Peyer's patch (tissue), 4 donors: ENCODE measurements around the gene CEACAM19. TPM values are rescaled to one million over a fixed set of nuclear protein-coding genes. Genes with fewer than 3 reads are reported as not detected.
"Not testable (repeated sequence)": the region's sequence is repeated elsewhere in the genome, so short reads cannot be mapped to it uniquely, and the experiment has no call there.

ENCODE experiments used
- DNase-seq, 3 donors: peaks; one replicate each; pipeline ENCODE4 v3.0.0-alpha.2; 2017 to 2019
- H3K27ac ChIP-seq, 4 donors: fragments of 200-600 bp; sonication (generic); one replicate each; pipeline ENCODE4 v1.5.1; 2016 to 2019
- H3K27me3 ChIP-seq, 2 donors: fragments of 200-600 bp; sonication (generic); one replicate each; pipeline ENCODE4 v1.5.1; 2019
- H3K36me3 ChIP-seq, 3 donors: fragments of 200-600 bp; sonication (generic); one replicate each; pipeline ENCODE4 v1.5.1; 2016 to 2019
- H3K4me1 ChIP-seq, 4 donors: fragments of 200-600 bp; sonication (generic); one replicate each; pipeline ENCODE4 v1.5.1; 2016 to 2019
- H3K4me3 ChIP-seq, 4 donors: fragments of 200-600 bp; sonication (generic); 1 replicate in 3 of 4; 2 replicates in 1 of 4; pipeline ENCODE4 v1.5.1; 2016 to 2019; ENCODE audit warnings: mild to moderate bottlenecking in 1 of 4
- H3K9me3 ChIP-seq, 4 donors: fragments of 200-600 bp; sonication (generic); one replicate each; pipeline ENCODE4 v1.5.1; 2016 to 2019; ENCODE audit warnings: mild to moderate bottlenecking in 1 of 4
- POLR2A ChIP-seq, 2 donors: fragments of 450-650 bp; IDR thresholded peaks; one replicate each; pipeline ENCODE4 v1.5.1; 2017; ENCODE audit warnings: antibody characterized with exemption in 2 of 2, mild to moderate bottlenecking in 2 of 2, moderate library complexity in 2 of 2
- total RNA-seq, 4 donors: library from RNA; depleted of rRNA; stranded (reverse); fragments of >200 nt; gene quantifications; one replicate each; pipeline ENCODE4 v1.1.0, GENCODE V29; 2016
- TF ChIP-seq, protein P1 (sequence below), 6 experiments: fragments of 450-650 bp in 4 of 6; fragments of 200-600 bp in 2 of 6; sonication (generic) in 1 of 6; IDR thresholded peaks; one replicate each; pipeline ENCODE4 v1.5.1; 2017 to 2019; ENCODE audit warnings: antibody characterized with exemption in 6 of 6, mild to moderate bottlenecking in 3 of 6, moderate library complexity in 1 of 6

The CEACAM19 gene
- total RNA-seq, 4 donors from 2014 or later = 4.4 to 16.9 (median 13.3) TPM

DNA sequence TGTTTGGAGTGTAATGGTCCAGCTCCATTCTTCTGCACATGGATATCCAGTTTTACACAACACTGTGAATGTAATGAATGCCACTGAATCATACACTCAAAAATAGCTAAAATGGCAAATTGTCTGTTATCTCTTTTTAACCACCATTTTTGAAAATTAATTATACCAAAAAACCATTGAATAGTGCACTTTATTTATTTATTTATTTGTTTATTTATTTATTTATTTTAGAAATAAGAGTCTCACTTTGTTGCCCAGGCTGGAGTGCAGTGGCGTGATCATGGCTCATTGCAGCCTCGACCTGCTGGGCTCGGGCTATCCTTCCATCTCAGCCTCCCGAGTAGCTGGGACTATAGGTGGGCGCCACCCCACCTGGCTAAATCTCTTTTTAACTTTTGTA lies 7.3 kb upstream of the CEACAM19 start:
- H3K27me3 ChIP-seq = no peaks in the 10 kb centered on the region
- TF ChIP-seq, protein P1, sequence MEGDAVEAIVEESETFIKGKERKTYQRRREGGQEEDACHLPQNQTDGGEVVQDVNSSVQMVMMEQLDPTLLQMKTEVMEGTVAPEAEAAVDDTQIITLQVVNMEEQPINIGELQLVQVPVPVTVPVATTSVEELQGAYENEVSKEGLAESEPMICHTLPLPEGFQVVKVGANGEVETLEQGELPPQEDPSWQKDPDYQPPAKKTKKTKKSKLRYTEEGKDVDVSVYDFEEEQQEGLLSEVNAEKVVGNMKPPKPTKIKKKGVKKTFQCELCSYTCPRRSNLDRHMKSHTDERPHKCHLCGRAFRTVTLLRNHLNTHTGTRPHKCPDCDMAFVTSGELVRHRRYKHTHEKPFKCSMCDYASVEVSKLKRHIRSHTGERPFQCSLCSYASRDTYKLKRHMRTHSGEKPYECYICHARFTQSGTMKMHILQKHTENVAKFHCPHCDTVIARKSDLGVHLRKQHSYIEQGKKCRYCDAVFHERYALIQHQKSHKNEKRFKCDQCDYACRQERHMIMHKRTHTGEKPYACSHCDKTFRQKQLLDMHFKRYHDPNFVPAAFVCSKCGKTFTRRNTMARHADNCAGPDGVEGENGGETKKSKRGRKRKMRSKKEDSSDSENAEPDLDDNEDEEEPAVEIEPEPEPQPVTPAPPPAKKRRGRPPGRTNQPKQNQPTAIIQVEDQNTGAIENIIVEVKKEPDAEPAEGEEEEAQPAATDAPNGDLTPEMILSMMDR (IDR thresholded peaks at IDR 0.05) = no peak
- TF ChIP-seq POLR2A (IDR thresholded peaks at IDR 0.05) = no peak
- peaks cover 0 to 47% (median 0%) of the 10 kb centered on the region in 3 donors for H3K36me3 ChIP-seq
- no peak for DNase-seq
- H3K4me1 ChIP-seq = no peaks in the 10 kb centered on the region
- H3K4me3 ChIP-seq = no peak overlapping the region
- no peaks in the 10 kb centered on the region for H3K9me3 ChIP-seq
- no peak overlapping the region for H3K27ac ChIP-seq

DNA sequence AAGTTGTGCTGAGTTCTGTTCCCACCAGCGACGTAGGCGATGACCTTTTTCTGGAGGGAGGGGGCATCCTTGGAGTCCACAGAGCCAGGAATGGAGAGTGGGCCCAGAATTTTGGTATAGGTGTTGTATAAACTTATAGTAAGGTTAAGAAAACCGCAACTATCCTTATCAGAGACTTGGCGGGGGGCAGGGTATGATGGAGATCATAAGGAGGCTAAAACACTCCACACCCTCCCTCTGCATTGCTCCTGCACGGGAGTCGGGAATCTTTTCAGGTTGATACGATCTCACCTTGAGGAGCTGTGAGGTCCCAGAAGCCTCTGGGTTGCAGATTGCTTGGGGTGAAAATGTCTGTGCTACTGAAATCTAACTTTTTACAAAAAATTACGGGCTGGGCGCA lies 6.3 kb upstream of the CEACAM19 start:
- Histone ChIP-seq H3K27me3 (no peaks in the 10 kb centered on the region), H3K27ac (no peak overlapping the region), H3K4me3 (no peak overlapping the region), H3K9me3 (no peaks in the 10 kb centered on the region), H3K4me1 (no peaks in the 10 kb centered on the region), H3K36me3 (peaks cover 0 to 37% (median 0%) of the 10 kb centered on the region in 3 donors)
- DNase-seq = no peak
- TF ChIP-seq POLR2A (IDR thresholded peaks at IDR 0.05) = no peak
- TF ChIP-seq, protein P1 (IDR thresholded peaks at IDR 0.05) = no peak

DNA sequence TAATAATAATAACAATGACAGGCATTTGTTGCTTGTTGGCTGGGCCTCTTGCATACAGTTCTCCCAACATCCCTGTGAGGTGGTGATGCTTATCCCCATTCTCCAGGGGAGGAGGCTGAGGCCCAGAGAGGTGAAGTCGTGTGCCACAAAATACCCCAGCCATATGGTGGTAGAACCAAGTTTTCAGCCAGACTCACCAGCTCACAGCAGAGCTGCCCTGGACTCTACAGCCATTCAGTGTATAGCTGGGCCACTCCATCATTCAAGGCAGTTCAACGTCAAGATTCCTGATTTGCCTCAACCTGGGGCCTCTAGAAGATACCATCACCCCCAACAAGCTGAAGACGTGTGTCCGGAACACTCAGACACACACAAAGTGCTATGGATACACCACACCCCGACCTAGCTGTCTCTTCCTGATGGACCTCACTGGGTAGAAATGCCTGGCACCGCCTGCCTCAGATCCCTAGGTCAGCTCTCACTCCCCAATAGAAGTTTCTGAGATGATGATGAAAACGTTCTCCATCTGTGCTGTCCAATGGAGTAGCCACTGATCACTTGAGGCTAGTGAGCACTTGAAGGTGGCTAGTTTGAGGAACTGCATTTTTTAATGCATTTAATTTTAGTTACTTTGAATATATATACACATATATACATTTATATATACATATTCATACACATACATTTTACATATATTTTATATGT lies 4.3 kb upstream of the CEACAM19 start:
- no peaks in the 10 kb centered on the region for H3K27me3 ChIP-seq
- H3K4me3 ChIP-seq = no peak overlapping the region
- TF ChIP-seq, protein P1 (IDR thresholded peaks at IDR 0.05) = no peak
- TF ChIP-seq POLR2A (IDR thresholded peaks at IDR 0.05) = no peak
- no peaks in the 10 kb centered on the region for H3K9me3 ChIP-seq
- H3K4me1 ChIP-seq = no peaks in the 10 kb centered on the region
- no peak overlapping the region for H3K27ac ChIP-seq
- no peak for DNase-seq
- H3K36me3 ChIP-seq = peaks cover 0 to 20% (median 0%) of the 10 kb centered on the region in 3 donors

DNA sequence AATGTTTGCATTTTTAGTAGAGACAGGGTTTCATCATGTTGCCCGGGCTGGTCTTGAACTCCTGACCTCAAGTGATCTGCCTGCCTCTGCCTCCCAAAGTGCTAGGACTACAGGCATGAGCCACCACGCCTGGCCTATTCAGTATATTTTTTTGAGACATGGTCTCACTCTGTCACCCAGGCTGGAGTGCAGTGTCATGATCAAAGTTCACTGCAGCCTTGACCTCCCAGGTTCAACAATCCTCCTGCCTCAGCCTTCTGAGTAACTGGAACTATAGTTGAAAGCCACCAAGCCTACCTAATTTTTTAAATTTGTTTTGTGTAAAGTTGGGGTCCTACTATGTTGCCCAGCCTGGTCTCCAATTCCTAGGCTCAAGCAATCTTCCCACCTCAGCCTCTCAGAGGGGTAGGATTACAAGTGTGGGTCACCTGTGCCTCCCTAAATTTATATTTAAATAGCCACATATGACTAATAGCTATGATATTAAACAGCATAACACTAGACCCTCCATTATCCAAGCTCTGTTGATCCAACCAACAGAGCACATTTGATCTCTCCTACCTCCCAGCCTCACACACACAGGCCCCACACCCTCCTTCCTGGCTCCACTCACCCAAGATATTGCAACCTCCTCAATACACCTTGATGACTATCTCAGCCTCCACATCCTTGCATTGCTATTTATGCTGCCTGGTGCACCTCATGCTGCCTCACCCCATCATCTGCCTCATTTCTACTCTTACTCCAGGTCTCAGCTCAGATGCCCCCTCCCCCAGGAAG lies 2.1 kb upstream of the CEACAM19 start:
- TF ChIP-seq, protein P1 (IDR thresholded peaks at IDR 0.05) = no peak
- TF ChIP-seq POLR2A (IDR thresholded peaks at IDR 0.05) = no peak
- DNase-seq = no peak
- Histone ChIP-seq H3K4me3 (no peak overlapping the region), H3K4me1 (no peaks in the 10 kb centered on the region), H3K27me3 (no peaks in the 10 kb centered on the region), H3K27ac (no peak overlapping the region), H3K36me3 (no peaks in the 10 kb centered on the region), H3K9me3 (no peaks in the 10 kb centered on the region)

DNA sequence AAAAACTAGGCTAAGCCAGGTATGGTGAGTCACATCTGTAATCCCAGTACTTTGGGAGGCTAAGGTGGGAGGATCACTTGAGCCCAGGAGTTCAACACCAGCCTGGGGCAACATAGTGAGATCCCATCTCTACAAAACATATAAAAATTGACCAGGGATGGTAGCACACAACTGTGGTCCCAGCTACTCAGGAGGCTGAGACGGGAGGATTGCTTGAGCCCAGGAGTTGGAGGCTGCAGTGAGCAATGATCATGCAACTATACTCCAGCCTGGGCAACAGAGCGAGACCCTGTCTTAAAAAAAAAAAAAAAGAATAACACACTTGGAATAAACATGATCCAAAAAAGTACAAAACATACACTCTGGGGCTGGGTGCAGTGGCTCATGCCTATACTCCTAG lies 1.3 kb upstream of the CEACAM19 start:
- H3K36me3 ChIP-seq, H3K4me3 ChIP-seq: not testable (repeated sequence)

DNA sequence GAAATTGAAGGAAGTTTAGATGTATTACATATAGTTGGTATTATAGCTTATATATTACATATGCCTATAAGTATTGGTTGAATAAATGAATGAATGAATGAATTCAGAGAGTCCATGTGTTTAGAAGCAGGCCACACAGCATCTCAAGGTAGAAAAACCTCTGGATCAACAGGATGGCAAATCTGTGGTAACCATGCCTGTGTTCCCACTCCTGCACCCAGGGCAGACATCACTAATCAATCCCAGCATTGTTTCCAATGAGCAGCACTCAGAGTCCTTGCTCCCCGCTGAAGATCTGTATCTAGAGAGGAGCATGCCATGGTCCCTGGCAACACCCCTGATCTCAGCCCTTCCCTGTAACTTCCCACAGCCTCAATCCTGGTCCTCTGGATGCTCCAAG lies 944 bp downstream of the CEACAM19 start:
- H3K36me3 ChIP-seq = peaks cover 0 to 4% (median 0%) of the 10 kb centered on the region in 3 donors
- no peaks in the 10 kb centered on the region for H3K27me3 ChIP-seq
- no peaks in the 10 kb centered on the region for H3K9me3 ChIP-seq
- no peak for TF ChIP-seq POLR2A (IDR thresholded peaks at IDR 0.05)
- TF ChIP-seq, protein P1 (IDR thresholded peaks at IDR 0.05) = no peak
- H3K4me1 ChIP-seq = no peaks in the 10 kb centered on the region
- no peak overlapping the region for H3K27ac ChIP-seq
- no peak for DNase-seq
- no peak overlapping the region for H3K4me3 ChIP-seq

More for the DNA sequence above, 1.3 kb upstream of the CEACAM19 start:
- H3K9me3 ChIP-seq, H3K27me3 ChIP-seq, H3K27ac ChIP-seq, DNase-seq, H3K4me1 ChIP-seq: not testable (repeated sequence)
